GM12878 (cell line): ENCODE results near the gene ARHGAP1. TPM values are rescaled to one million over a fixed set of nuclear protein-coding genes. Genes with fewer than 3 reads are reported as not detected.

Experiments used
- ATAC-seq: fragments of 200-7000 bp; cut with Tn5 transposase; 3 replicates; pipeline ENCODE4 v1.9.1; 2020; ENCODE audit warnings: mild to moderate bottlenecking, moderate library complexity
- BruUV-seq: library from RNA; stranded (reverse); fragments of 400-500 nt; replicated peaks from 2 replicates; lab custom pipeline; 2021; lab: Mats Ljungman, UMichigan
- CTCF ChIA-PET: fragments of 300-600 bp; sonication (Branson Sonifier 250); formaldehyde crosslinking; extraction: SDS; loops from one replicate; lab custom pipeline; 2021; ENCODE audit warnings: inconsistent platforms; lab: Yijun Ruan, JAX
- POLR2A ChIA-PET: fragments of 350-600 bp; formaldehyde crosslinking; extraction: SDS; loops from one replicate; lab custom pipeline; 2021; ENCODE audit warnings: inconsistent platforms; lab: Charles Lee
- RAD21 ChIA-PET: fragments of 300-600 bp; sonication (Branson Sonifier 250); formaldehyde crosslinking; loops from one replicate; lab custom pipeline; 2023; ENCODE audit warnings: antibody characterized with exemption; ENCODE audit not compliant: unreplicated experiment; lab: Charles Lee
- SMC1A ChIA-PET: fragments of 300-600 bp; sonication (Branson Sonifier 250); formaldehyde crosslinking; loops from one replicate; lab custom pipeline; 2023; ENCODE audit not compliant: unreplicated experiment, uncharacterized antibody; lab: Charles Lee
- DNase-seq: peaks from one replicate; pipeline ENCODE4 v3.0.0-alpha.2; 2011; ENCODE audit warnings: low read depth, low spot score
- FAIRE-seq: peaks from 3 replicates; lab custom pipeline; 2011; peaks lifted over from hg19 to GRCh38; lab: Jason Lieb, UNC
- H2AFZ ChIP-seq: 2 replicates; pipeline ENCODE4 v1.6.0; 2011; ENCODE audit warnings: low read depth, low read length, control low read depth; ENCODE audit not compliant: control insufficient read depth
- H3K27ac ChIP-seq: 2 replicates; pipeline ENCODE4 v1.5.1; 2011; ENCODE audit warnings: control low read depth; ENCODE audit not compliant: control insufficient read depth, insufficient read depth
- H3K27me3 ChIP-seq, 2 experiments: replicated peaks in 1 of 2; 2 replicates each; pipeline versions ENCODE4 v1.6.0 to v1.6.1; 2011; ENCODE audit warnings: low read length in 1 of 2; ENCODE audit not compliant: control insufficient read depth in 2 of 2, insufficient read depth in 2 of 2
- H3K36me3 ChIP-seq, 2 experiments: 2 replicates each; pipeline ENCODE4 v1.5.1; 2011; ENCODE audit warnings: low read length in 1 of 2; ENCODE audit not compliant: control insufficient read depth in 2 of 2, insufficient read depth in 2 of 2
- H3K4me1 ChIP-seq: 2 replicates; pipeline ENCODE4 v1.6.1; 2011; ENCODE audit warnings: mild to moderate bottlenecking, low read length, moderate library complexity, mixed read lengths; ENCODE audit not compliant: control insufficient read depth, insufficient read depth
- H3K4me2 ChIP-seq: 2 replicates; pipeline ENCODE4 v1.6.0; 2011; ENCODE audit warnings: control low read depth; ENCODE audit not compliant: control insufficient read depth, insufficient read depth
- H3K4me3 ChIP-seq: fragments of 200-600 bp; sonication (generic); 2 replicates; pipeline ENCODE4 v1.5.1; 2016
- H3K79me2 ChIP-seq: 2 replicates; pipeline ENCODE4 v1.6.0; 2011; ENCODE audit warnings: low read length; ENCODE audit not compliant: control insufficient read depth, insufficient read depth
- H3K9ac ChIP-seq: 2 replicates; pipeline ENCODE4 v1.8.0; 2011; ENCODE audit warnings: low read length, control low read depth, mixed read lengths; ENCODE audit not compliant: control insufficient read depth, insufficient read depth
- H3K9me3 ChIP-seq: replicated peaks from 3 replicates; pipeline ENCODE4 v1.5.1; 2011; ENCODE audit warnings: mild to moderate bottlenecking, low read length; ENCODE audit not compliant: control insufficient read depth, insufficient read depth
- H4K20me1 ChIP-seq: 2 replicates; pipeline ENCODE4 v1.6.0; 2011; ENCODE audit not compliant: control insufficient read depth, insufficient read depth
- CBX5 ChIP-seq: sonication (generic); IDR thresholded peaks from 2 replicates; pipeline ENCODE4 v1.6.1; 2016; ENCODE audit warnings: low read depth, moderate library complexity, mild to moderate bottlenecking, inconsistent platforms
- GATAD2B ChIP-seq: fragments of 450-650 bp; conservative IDR thresholded peaks from 2 replicates; pipeline ENCODE4 v1.6.1; 2017; ENCODE audit warnings: low read depth, mild to moderate bottlenecking, moderate library complexity
- JUNB ChIP-seq: IDR thresholded peaks from 2 replicates; pipeline ENCODE4 v1.6.1; 2016; ENCODE audit warnings: antibody characterized with exemption, mild to moderate bottlenecking
- MAX ChIP-seq: IDR thresholded peaks from 2 replicates; pipeline ENCODE4 v1.6.1; 2012; ENCODE audit warnings: low read depth, low read length, improper control_type of control experiment
- SMARCA5 ChIP-seq: fragments of 450-650 bp; IDR thresholded peaks from 2 replicates; pipeline ENCODE4 v1.6.1; 2017; ENCODE audit warnings: mild to moderate bottlenecking
- SUPT20H ChIP-seq: IDR thresholded peaks from 2 replicates; pipeline ENCODE4 v1.6.1; 2011; ENCODE audit warnings: low read depth, mild to moderate bottlenecking, low read length, moderate library complexity, borderline replicate concordance; ENCODE audit not compliant: control insufficient read depth
- ZNF207 ChIP-seq: fragments of 450-650 bp; IDR thresholded peaks from 2 replicates; pipeline ENCODE4 v1.6.1; 2014; ENCODE audit warnings: antibody characterized with exemption, mild to moderate bottlenecking, borderline replicate concordance
- whole genome bisulfite sequencing: methylation state at CpG from one replicate; pipeline ENCODE4 v1.1.6; 2016; ENCODE audit warnings: low lambda C conversion rate; ENCODE audit not compliant: insufficient replicate concordance, insufficient coverage; ENCODE audit errors: missing lambda C conversion rate; 5-methylcytosine and 5-hydroxymethylcytosine counted together
- in situ Hi-C: fragments of 300-500 bp; cut with MboI; formaldehyde crosslinking; loops from 9 replicates; pipeline ENCODE4 v1.14.3; 2018; ENCODE audit warnings: mixed read lengths
- intact Hi-C: fragments of 100-400 bp; cut with micrococcal nuclease; formaldehyde crosslinking; loops from one replicate; pipeline ENCODE4 v1.14.2; 2022; ENCODE audit not compliant: unreplicated experiment
- polyA plus RNA-seq, 11 experiments: library from polyadenylated mRNA; depleted of rRNA in 4 of 11; unstranded in 6 of 11; stranded (reverse) in 5 of 11; fragments of >200 nt; fragmentation: Nextera tagmentation in 4 of 11; fragmentation: Illumina TruSeq in 1 of 11; extraction: Ambion mirVana in 4 of 11; extraction: Trizol in 1 of 11; gene quantifications; 1 replicate in 1 of 11; 2 replicates in 10 of 11; pipeline versions ENCODE4 v1.2.1 to v1.2.3, GENCODE V29; 2011 to 2016; ENCODE audit warnings: inconsistent platforms in 2 of 11, missing spikeins in 2 of 11, low read depth in 1 of 11
- total RNA-seq, 4 experiments: library from RNA; depleted of rRNA in 3 of 4; stranded (reverse); fragments of >200 nt in 3 of 4; fragmentation: Illumina TruSeq in 1 of 4; extraction: Trizol in 1 of 4; gene quantifications; 2 replicates each; pipeline versions ENCODE4 v1.2.1 to v1.2.3, GENCODE V29; 2013 to 2021
- TF ChIP-seq, protein P1 (sequence below): fragments of 450-650 bp; conservative IDR thresholded peaks from 2 replicates; pipeline ENCODE4 v1.6.1; 2017; ENCODE audit warnings: mild to moderate bottlenecking, moderate library complexity

The ARHGAP1 gene
- total and polyA plus RNA-seq, 10 of the 15 experiments (the other 5 are each of a cell fraction or from before 2014, with no cell fraction given): 4.3 to 45.5 (median 23.2) TPM

DNA sequence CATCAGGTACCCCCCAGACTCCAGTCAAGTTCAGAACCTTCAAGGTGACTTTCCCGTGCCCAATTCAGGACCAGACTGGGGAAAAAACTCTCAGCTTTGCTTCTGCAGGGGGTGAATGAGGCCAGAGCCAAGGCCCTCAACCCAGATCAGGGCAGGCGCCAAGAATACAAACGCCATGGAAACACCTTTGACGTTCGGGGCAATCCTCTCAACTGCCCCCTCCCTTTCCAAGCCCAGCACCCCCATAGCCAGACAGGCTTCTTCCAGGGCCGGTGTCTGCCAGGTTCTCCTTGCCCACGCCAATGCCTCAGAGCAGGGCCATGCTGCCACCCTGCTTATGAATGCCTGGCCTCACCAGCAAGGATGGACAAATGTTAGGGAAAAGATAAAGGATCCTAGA lies 5.8 kb downstream of the ARHGAP1 start (continued):
- TF ChIP-seq SUPT20H (no peak), ZNF207 (no peak), SMARCA5 (no peak), JUNB (no peak), MAX (no peak)

- WGBS: over 99% methylated on average over 6 of the region's 6 CpGs
- TF ChIP-seq GATAD2B (no peak), CBX5 (no peak), MAX (no peak)
- TF ChIP-seq, protein P1, sequence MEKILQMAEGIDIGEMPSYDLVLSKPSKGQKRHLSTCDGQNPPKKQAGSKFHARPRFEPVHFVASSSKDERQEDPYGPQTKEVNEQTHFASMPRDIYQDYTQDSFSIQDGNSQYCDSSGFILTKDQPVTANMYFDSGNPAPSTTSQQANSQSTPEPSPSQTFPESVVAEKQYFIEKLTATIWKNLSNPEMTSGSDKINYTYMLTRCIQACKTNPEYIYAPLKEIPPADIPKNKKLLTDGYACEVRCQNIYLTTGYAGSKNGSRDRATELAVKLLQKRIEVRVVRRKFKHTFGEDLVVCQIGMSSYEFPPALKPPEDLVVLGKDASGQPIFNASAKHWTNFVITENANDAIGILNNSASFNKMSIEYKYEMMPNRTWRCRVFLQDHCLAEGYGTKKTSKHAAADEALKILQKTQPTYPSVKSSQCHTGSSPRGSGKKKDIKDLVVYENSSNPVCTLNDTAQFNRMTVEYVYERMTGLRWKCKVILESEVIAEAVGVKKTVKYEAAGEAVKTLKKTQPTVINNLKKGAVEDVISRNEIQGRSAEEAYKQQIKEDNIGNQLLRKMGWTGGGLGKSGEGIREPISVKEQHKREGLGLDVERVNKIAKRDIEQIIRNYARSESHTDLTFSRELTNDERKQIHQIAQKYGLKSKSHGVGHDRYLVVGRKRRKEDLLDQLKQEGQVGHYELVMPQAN: no peak
- H3K9me3 ChIP-seq: no peaks in the 10 kb centered on the region
- H3K27me3 ChIP-seq: no peaks in the 10 kb centered on the region
- ChIA-PET CTCF (interaction anchor here (0.7 kb wide), 1 partner anchor 47 kb away, joined by 6 read pairs; no protein-coding TSS in a partner anchor), RAD21 (no interaction called here), SMC1A (no interaction called here), POLR2A (interaction anchor here (0.7 kb wide), 1 partner anchor 24 kb away, joined by 3 read pairs; no protein-coding TSS in a partner anchor)
- no peak for FAIRE-seq
- no peaks in the 10 kb centered on the region for H3K4me1 ChIP-seq
- no peaks in the 10 kb centered on the region for H4K20me1 ChIP-seq
- BruUV-seq: no TSS peak
- in situ Hi-C loops (no loop called here), intact Hi-C loops (no loop called here)
- peaks cover 2% of the 10 kb centered on the region for H3K79me2 ChIP-seq
- DNase-seq: no peak
- no peak overlapping the region for H3K9ac ChIP-seq
- no peak overlapping the region for H3K4me3 ChIP-seq
- ATAC-seq: no peak
- H3K4me2 ChIP-seq: no peak overlapping the region
- H3K36me3 ChIP-seq: peaks cover 5 to 10% of the 10 kb centered on the region in 2 experiments; a peak in 3 of 4 replicates
- H2AFZ ChIP-seq: no peak overlapping the region
- no peak overlapping the region for H3K27ac ChIP-seq
Observed at GRCh38 chr11:46694072-46694471, 6.3 kb downstream of the ARHGAP1 start.
